HEK293 (cell line): ENCODE results near the gene IDE.

Experiments used
- CTCF ChIP-seq: fragments of 450-650 bp; formaldehyde crosslinking; IDR thresholded peaks from 2 replicates; pipeline ENCODE4 v1.5.1; 2016; ENCODE audit warnings: missing biosample characterization, missing genetic modification characterization
- TSHZ1 ChIP-seq: fragments of 450-650 bp; formaldehyde crosslinking; IDR thresholded peaks from 2 replicates; pipeline ENCODE4 v1.5.1; 2016; ENCODE audit warnings: missing biosample characterization, missing genetic modification characterization, borderline replicate concordance
- ZNF221 ChIP-seq: fragments of 450-650 bp; formaldehyde crosslinking; IDR thresholded peaks from 2 replicates; pipeline ENCODE4 v1.5.1; 2017; ENCODE audit warnings: missing biosample characterization, missing genetic modification characterization, borderline replicate concordance
- ZNF292 ChIP-seq: fragments of 450-650 bp; formaldehyde crosslinking; IDR thresholded peaks from 2 replicates; pipeline ENCODE4 v1.5.1; 2016; ENCODE audit warnings: low read depth, missing biosample characterization, missing genetic modification characterization, borderline replicate concordance

- TF ChIP-seq ZNF292 (tag by site-specific recombination), result no peak
- no peak for TF ChIP-seq CTCF
- TF ChIP-seq TSHZ1 (tag by site-specific recombination), result no peak
- no peak for TF ChIP-seq ZNF221 (tag by site-specific recombination)
These were observed 68.8 kb downstream of the IDE start for GRCh38 chr10:92505044-92505443.
